ENCODE measurements around the gene PLA2G3. TPM values are rescaled to one million over a fixed set of nuclear protein-coding genes. Genes with fewer than 3 reads are reported as not detected.
A peak's percentile ranks its signal among the peaks of the same experiment; 100 is the strongest.
"Not testable (repeated sequence)": the region's sequence is repeated elsewhere in the genome, so short reads cannot be mapped to it uniquely, and the experiment has no call there.

The PLA2G3 gene, protein sequence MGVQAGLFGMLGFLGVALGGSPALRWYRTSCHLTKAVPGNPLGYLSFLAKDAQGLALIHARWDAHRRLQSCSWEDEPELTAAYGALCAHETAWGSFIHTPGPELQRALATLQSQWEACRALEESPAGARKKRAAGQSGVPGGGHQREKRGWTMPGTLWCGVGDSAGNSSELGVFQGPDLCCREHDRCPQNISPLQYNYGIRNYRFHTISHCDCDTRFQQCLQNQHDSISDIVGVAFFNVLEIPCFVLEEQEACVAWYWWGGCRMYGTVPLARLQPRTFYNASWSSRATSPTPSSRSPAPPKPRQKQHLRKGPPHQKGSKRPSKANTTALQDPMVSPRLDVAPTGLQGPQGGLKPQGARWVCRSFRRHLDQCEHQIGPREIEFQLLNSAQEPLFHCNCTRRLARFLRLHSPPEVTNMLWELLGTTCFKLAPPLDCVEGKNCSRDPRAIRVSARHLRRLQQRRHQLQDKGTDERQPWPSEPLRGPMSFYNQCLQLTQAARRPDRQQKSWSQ
- not detected for polyA plus RNA-seq (ENCODE audit: insufficient read length)

DNA sequence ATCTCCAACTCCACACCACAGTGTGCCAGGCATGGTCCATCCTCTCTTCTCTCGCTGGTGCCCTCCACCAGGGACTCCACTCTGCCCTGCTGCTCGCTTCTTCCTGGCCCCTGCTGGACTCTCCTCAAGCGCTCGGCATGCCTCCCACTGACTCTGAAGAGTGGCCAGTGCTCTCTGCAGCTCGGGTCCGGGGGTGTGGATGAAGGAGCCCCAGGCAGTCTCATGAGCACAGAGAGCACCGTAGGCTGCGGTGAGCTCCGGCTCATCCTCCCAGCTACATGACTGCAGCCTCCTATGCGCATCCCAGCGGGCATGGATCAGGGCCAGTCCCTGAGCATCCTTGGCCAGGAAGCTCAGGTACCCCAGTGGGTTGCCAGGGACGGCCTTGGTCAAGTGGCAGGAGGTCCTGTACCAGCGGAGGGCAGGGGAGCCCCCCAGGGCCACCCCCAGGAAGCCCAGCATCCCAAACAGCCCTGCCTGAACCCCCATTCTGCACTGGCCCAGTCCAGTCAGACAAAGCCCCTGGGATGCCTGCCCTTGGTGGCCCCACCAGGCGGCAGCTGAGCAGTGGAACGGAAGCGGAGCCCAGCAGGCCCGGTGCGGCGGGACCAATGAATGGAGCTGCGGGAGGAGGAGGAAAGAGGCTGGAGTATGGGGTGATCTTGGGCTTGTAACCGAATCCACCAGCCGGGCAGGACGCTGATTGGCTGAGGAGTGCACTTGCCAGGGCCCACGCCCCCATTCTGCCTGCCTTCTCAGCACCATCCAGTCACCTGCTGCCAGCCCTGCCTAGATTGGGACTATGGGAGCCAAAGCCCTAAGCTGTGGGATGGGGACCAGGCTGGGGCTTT is at the start of gene PLA2G3:
TSS of gene PLA2G3 (minus strand) at position 643 of the 851 bp plus-strand sequence. CDS start at position 489, 154 bp downstream.
- DNase-seq, result no peak

DNA sequence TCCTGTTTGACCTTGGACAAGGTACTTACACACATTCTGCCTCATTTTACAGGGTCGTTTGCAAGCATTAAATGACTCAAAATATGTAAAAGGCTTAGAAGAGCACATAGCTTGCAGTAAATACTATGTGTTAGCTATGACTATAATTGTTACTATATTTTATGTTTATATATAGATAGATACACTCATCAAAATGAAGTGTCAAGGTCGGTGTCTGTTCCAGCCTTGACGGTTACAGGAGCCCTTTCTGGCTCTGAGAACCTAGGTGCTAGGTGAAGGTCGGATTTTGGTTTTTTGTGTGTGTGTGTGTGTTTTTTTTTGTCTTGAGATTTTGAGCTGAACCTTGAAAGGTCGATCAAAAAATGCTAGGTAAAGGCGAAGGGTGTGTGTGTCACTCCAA is 47.3 kb upstream of the PLA2G3 start:
- no peak for DNase-seq

DNA sequence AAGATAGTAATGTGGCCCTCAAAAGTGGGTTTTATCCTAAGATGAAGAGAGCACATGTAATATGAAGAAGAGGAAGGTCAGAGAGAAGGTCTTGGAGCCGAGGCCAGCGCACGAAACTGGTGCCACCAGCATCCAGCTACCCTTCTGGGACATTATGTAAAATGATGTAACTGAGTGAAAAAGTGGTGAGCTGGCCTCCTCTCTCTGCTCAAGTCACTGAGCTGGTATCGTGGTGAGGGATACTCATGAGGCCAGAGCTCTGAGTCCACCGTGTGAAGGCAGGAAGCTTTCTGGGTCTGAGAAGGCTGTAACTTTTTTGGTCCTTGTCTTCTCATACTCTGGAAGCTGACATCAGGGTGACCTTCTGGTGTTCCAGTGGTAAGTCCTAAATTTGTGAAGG is 44.7 kb upstream of the PLA2G3 start:
- DNase-seq, result no peak

DNA sequence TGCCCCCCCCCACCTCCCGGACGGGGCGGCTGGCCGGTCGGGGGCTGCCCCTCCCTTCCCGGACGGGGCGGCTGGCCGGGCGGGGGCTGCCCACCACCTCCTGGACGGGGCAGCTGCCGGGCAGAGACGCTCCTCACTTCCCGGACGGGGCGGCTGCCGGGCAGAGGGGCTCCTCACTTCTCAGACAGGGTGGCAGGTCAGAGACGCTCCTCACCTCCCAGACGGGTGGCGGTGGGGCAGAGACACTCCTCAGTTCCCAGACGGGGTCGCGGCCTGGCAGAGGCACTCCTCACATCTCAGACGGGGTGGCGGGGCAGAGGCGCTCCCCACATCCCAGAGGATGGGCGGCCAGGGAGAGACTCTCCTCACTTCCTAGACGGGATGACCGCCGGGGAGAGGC is 43.7 kb upstream of the PLA2G3 start:
- no peak for DNase-seq

DNA sequence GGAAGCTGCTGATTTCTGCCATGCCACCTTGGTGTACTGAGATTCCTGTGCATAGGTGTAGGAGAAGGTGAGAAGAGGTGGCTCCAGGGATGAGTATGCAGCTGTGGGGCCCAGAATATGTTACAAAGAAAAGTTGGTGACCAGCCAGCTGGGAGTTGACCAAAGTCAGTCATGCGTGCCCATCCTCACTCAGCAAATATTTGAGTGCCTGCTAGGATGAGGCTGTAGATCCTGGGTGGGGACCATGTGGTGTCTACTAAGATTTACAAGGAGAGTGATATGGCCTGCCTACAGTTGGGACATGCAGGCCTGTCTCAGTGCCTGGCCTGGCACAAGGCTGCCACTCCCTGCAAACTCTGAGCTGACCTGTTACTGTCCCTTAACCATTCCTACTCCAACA is 39.0 kb upstream of the PLA2G3 start:
- no peak for DNase-seq

DNA sequence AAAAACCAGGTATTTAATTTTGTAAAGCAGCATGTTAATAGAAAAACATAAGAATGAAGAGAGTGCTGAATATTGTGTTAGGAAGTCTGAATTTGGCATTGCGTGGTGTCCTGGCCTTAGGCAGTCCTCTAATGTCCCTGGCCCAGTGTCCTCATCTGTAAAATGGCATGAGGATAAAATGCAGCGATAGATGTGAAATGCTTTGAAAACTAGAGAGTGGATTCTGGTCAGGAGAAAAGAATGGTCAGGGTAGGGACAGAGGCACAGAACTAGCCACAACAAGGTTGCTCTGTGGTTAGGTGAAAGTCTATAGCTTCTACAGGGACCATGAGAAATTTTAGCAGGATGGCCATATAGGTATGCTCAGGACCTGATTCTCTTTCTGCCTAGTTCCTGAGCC is 38.6 kb upstream of the PLA2G3 start:
- no peak for DNase-seq

DNA sequence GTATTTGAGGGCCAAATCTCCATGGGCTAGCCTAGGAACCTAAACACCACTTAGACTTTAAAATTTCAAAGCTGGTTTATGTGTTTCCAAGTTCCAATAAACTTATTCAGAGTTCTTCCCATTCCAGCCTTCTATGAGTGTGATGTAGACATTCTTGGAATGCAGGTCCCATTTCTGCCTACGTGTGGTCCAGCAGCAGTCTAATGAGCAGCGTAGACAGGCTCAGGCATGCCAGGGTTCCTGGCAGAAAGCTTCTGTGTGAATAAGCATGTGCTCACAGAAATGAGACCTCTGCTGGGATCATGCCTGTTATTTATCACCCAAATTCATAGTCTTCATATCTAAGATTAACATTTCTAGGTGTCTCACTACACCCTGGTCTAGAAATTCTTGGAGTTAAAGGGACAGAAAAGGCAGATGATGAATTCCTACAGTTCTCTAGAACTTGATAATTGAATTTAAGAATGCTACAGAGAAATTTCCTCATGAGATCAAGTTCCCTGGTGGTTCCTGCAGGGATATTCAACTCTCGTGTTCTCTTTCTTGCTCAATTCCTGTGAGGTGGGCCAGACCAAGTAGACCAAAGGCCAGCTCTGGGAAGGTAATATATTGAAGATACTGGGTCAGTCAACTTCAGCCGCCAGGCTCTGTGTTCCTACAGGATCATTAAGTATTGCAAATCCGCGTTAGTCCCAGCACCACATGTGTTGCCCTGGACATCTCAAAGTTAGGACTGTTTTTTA is 37.3 kb upstream of the PLA2G3 start:
- DNase-seq, result no peak

DNA sequence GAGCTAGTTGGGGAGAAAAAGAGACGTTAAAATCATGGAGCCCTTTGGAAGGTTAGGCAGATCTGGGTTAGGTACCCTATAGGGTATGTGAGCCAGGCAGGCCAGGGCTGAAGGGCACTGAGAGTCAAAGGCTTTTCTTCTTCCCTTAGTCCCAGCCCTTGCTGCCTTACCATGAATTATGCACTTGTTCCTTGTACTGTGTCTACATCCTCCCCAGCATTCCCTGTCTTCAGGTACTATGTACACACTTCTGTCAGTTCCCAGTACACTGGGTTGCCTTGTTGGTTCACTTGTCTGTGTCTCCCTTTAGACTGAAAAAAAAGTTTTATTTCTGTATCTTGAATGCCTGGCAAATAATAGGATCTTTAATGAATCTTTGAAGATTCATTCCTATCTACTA is 36.6 kb upstream of the PLA2G3 start:
- no peak for DNase-seq

DNA sequence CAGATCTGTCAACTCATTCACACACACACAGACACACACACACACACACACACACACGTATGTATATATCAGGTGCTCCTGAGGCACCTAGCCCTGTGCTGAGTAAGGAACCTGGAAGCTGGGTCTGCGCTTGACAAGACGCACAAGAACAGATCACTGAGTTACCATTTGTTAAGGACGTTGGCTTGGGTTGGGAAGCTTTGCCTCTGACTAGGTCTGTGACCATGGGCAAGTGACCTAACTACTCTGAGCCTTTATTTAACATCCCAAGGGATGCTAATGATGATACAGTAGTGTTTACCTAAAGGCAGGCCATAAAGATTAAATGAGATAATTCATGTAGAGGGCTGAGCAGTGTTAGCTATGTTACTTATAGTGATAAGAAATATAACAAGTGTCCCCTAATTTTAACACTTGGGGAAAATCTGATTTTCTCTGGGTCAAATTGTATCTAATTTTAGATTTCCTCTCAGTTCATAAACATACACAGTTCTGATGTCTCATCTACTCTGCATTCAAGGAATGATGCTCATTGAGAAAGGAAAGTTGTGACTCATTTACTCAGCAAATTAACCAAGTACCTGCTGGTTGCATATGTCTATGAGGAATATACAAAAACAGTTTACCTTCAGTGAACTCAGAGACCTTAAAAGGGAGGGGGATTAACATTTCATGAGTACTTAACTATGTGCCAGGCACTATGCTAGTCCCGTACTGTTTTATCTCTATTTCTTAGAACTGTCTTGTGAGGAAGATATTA is 33.3 kb upstream of the PLA2G3 start:
- no peak for DNase-seq

DNA sequence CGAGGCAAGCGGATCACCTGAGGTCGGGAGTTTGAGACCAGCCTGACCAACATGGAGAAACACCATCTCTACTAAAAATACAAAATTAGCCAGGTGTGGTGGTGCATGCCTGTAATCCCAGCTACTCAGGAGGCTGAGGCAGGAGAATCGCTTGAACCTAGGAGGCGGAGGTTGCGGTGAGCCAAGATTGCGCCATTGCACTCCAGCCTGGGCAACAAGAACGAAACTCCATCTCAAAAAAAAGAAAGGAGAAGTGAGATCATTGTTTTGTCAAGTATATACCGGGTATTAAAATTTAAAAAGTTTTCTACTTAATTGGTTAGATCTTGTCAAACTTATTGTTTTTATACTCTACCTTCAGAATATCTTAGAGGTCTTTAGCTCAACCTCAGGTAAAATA is 31.4 kb upstream of the PLA2G3 start:
- DNase-seq, result not testable (repeated sequence)

DNA sequence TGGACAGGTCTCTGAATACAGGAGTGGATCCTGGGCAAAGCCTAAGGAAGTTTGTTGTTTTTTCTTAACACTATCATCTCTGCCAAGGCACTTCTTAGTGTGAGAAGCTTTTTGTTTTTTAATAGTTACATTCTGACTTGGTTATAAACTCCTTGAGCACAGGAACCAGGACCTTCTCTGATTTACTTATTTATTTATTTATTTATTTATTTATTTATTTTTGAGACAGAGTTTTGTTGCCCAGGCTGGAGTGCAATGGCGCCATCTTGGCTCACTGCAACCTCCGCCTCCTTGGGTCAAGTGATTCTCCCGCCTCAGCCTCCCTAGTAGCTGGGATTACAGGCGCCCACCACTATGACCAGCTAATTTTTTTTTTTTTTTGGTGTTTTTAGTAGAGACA is 30.7 kb upstream of the PLA2G3 start:
- no peak for DNase-seq

DNA sequence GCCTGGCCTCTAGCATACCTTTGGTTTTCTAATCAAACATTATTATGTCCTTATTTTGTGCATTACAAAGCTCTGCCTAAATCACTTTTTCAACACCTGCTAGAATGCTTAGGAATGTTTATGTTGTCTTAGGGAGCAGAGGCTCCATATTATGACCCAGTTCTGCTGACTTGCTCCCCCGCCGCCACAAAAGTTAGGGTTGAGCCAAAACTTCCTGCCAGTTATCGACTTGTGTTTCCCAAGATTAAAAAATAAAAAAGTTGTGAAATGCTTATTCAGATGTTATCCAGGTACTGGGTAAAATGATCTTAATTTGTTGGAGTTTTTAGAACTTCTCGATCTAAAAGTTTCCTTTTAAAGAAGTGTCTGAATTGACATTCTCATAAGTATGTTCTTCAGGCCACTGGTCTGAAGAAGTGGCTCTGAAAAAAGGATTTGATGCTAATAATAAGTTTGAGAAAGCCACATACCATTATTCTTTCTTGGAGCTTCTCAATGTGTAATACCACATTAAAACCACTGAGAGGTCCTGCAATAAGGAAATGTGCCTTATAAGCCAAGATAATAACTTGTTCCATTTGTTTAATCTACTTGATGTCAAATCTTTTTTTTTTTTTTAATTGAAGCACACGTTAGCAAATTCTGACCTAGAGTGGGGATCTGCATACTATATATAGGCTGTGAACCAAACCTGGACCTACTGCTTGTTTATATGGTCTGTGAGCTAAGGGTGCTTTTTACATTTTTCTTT is 21.9 kb upstream of the PLA2G3 start:
- no peak for DNase-seq

DNA sequence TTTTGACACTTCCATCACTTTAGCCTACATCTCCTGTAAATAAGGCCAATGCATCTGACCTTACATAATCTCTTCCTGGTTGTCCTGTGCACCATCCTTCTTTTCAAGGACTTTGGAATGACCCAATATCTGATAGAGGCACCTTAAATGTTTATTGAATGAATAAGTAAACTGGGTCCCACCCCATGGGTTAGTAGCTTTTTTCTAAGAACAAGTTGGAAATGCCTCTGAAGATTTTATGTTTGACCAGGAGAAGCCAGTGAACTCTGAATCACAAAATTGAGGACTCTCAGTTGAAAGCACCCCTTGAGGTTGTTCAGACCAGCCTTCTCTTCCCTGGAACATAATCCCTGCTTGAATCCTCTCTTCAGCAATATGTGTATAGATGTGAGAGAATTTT is 21.1 kb upstream of the PLA2G3 start:
- no peak for DNase-seq

DNA sequence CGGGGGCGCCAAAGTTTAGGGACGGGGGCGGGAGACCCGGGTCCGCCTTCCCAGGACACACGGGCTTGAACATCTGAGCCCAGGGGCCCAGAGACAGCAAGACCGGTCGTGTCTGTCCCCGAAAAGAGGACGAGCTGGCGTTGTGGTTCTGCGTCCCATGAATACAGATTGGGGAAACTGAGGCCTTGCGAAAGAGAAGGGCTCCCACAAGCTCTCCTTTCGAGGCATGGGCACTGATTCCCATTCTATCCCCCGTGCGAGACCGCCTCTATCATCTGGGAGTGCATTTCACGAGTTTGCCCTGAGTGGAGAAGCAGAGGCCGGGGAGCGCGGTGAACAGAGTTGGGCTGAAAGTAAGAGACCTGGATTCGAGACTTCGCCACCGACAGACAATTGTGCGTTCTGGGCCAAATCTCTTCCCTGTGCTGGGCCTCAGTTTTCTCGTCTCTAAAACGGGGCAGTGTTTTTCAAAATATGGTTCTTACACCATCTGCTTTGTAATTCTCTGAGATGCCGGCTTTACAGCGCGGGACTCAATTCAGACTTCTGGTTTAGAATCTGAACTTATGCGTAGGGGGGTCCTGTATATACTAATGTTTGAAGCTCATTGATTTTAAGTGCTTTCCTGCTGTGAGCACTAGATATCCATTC is 20.1 kb upstream of the PLA2G3 start:
- DNase-seq, result peak; percentile 17

DNA sequence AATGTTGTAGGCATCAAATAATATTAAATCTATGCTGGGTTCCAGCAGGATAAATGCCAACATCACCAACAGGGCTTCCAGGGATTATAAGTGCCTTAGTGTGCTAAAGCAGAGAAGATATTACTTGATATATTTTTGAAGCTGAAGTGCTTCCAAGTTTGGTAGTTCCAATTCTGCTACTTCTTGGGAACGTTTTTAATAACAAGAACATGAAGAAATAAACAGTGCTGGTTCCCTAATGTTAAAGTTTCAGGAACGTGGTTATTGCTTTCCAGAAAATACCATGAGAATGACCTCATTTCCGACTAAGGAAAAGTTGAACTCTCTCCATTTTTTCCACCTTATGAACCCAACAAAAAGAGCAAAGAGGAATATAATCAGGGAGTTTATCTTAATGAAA is 15.1 kb upstream of the PLA2G3 start:
- peak; percentile 21 for DNase-seq

DNA sequence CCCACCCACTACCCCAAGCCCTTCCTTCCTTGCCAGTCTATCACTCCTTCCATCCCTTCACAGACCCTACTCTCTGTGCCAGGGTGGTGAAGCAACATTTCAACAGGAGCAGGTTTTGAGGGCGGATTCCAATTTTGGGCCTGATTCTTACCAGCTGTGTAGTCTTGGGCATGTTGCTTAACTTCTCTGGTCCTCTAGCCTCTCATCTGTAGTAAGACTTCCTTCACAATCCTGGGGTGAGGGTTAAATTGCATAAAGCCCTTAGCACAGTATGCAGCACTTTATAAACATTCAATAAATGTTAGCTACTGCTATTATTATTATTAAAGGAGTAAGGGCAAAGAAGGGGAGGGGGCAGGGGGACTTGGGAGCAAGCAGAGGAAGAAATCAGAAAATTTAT is 14.7 kb upstream of the PLA2G3 start:
- no peak for DNase-seq

DNA sequence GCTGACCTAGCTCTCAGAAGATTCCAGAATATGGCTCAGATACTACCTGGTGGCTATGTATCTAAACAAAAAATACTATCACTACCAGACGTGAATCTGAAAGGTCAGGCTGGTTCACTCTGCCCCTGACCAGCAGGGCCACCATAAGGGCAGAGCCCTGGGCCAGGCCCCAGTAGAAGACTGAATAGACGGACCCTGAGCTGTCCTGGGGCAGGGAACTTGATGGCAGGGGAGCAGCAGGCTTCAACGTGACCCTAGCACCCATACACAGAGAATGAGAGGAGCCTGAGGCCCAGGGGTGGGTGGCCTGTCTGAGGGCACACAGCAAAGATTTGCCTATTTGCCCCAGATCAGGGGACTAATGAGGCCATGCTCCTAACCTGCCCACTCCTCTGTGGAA is 13.0 kb upstream of the PLA2G3 start:
- no peak for DNase-seq

DNA sequence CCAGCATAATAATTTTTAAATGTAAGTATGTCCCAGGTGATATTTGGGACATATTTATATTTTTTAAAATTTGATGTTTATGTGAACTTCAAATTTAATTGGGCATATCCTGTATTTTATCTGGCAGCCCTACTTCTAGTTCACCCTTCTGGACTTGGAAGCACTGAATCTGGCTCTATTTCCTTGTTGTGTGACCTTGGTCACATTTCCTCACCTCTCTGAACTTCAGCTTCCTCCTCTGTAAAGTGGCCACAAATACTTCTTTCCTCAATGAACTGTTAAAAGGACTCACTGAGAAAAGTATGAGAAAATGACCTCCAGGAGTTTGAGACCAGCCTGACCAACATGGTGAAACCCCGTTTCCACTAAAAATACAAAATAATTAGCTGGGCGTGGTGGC is 11.6 kb upstream of the PLA2G3 start:
- DNase-seq, result no peak

DNA sequence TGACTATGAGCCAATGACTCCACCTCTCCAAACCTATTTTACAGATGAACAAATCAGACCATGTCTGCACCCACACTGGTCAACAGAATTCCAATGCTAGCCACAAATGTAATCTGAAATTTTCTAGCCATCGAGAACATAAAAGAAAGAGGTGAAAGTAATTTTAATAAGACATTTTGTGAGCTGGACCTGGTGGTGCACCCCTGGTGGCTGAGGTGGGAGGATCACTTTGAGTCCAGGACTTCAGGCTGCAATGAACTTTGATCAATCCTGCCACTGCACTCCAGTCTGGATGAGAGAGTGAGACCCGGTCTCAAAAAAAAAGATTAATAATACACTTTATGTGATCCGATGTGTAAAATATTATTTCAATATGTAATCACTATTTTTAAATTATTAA is 10.3 kb upstream of the PLA2G3 start:
- DNase-seq, result no peak

DNA sequence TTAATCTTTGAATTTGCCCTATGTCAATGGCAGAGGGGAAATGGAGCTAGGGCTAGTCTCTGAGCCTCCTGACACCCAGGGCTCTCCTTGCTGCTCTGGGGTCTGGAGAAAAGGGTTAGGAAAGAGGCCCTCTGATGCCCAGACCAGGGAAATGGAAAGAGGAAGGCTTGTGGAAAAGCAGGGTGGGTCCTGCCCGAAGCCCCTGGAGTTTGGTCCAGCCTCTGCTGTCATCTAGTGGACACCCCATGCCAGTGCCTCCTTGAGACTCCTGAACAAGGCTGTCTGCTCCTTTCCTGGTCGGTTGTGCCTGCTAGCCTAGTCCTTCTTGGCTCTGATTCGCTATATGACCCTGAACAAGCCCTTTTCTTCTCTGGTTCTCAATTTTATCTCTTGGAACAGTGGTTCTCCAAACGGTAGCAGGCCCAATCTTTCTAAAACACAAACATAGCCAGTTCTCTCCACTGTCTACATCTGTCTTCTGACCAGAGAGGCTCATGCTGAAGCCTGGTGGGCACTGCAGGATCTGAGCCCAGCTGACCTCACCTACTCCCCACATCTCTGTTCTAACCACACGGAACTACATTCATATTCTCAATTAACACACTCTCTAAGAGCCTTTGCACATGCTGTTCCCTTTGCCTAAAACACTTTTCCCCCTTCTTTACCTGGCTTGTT is 8.8 kb upstream of the PLA2G3 start:
- DNase-seq, result peak; percentile 51

All from hindlimb muscle (tissue), 1 donor.